ENCODE results near the gene ZG16B.

ZG16B gene

DNA sequence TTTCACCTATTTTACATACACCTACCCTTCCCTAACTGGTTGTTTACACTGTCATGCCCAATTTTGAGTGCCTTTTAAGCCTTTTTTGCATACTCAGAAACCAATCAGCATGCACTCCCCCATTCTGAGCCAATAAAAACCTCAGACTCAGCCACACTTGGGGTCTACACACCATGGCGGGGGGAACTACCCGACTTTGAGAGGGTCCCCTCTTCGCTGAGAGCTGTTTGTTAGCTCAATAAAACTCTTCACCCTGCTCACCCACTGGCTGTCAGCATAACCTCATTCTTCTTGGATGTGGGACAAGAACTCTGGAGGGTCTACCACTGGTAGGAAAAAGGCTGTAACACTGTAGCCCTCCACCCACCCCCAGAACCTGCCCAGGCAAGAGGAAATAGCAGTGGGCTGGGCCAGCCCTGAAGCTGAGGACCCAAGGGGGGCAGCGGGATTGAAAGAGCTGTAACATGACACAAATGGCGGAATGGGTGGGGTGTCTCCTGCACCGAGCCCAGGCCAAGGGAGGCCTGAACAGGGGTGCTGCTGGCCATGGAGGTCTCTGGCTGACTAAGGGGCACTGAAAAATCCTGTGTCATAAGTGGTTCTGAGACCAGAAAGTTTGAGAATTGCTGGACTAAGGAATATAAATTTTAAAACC is 49.9 kb downstream of the ZG16B start:
- TF ChIP-seq YY1 (IDR thresholded peaks at IDR 0.05; ENCODE audit: insufficient read depth, insufficient read length) = no peak
- no peak for TF ChIP-seq ZNF274 (IDR thresholded peaks at IDR 0.05; ENCODE audit: low read depth, low read length)
- TF ChIP-seq SUZ12 (IDR thresholded peaks at IDR 0.05; ENCODE audit: extremely low read depth, insufficient read depth, insufficient read length) = no peak
- no peak overlapping the region for H3K4me3 ChIP-seq (ENCODE audit: insufficient read length, low read depth)
- DNase-seq (ENCODE audit: low read depth, low spot score) = no peak

More for the DNA sequence above, 49.9 kb downstream of the ZG16B start:
- Histone ChIP-seq H3K36me3 (ENCODE audit: insufficient read depth, insufficient read length, low read length) (no peaks in the 10 kb centered on the region), H3K9ac (ENCODE audit: insufficient read length, low read depth) (no peak overlapping the region), H3K27me3 (ENCODE audit: insufficient read depth, insufficient read length) (peaks cover 13% of the 10 kb centered on the region), H3K9me3 (ENCODE audit: insufficient read depth, low read length) (peaks cover 11% of the 10 kb centered on the region), H3K4me1 (ENCODE audit: insufficient read depth, insufficient read length) (peaks cover 5% of the 10 kb centered on the region)
